ENCODE results near the gene SCYL2. TPM values are rescaled to one million over a fixed set of nuclear protein-coding genes. Genes with fewer than 3 reads are reported as not detected.
"Not testable (repeated sequence)": the region's sequence is repeated elsewhere in the genome, so short reads cannot be mapped to it uniquely, and the experiment has no call there.

SCYL2 gene, protein sequence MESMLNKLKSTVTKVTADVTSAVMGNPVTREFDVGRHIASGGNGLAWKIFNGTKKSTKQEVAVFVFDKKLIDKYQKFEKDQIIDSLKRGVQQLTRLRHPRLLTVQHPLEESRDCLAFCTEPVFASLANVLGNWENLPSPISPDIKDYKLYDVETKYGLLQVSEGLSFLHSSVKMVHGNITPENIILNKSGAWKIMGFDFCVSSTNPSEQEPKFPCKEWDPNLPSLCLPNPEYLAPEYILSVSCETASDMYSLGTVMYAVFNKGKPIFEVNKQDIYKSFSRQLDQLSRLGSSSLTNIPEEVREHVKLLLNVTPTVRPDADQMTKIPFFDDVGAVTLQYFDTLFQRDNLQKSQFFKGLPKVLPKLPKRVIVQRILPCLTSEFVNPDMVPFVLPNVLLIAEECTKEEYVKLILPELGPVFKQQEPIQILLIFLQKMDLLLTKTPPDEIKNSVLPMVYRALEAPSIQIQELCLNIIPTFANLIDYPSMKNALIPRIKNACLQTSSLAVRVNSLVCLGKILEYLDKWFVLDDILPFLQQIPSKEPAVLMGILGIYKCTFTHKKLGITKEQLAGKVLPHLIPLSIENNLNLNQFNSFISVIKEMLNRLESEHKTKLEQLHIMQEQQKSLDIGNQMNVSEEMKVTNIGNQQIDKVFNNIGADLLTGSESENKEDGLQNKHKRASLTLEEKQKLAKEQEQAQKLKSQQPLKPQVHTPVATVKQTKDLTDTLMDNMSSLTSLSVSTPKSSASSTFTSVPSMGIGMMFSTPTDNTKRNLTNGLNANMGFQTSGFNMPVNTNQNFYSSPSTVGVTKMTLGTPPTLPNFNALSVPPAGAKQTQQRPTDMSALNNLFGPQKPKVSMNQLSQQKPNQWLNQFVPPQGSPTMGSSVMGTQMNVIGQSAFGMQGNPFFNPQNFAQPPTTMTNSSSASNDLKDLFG
- total RNA-seq (27.6 TPM), polyA plus RNA-seq (ENCODE audit: insufficient read depth in 1 of 8, insufficient read length in 8 of 8, low replicate concordance in 1 of 8) (10 to 100 TPM; 22.2 to 33.8 (median 27.0) TPM)
- long read RNA-seq, donor 1, full-length matches to known transcripts, result 1 of 1 reads
- long read RNA-seq, donor 1, partial matches to known transcripts, result 0 of 1 reads
- long read RNA-seq, donor 1, other reads (novel, unspliced or antisense), result 0 of 1 reads
- long read RNA-seq, donor 2, result 0 reads
- long read RNA-seq, donor 3, full-length matches to known transcripts, result 2 of 7 reads
- long read RNA-seq, donor 3, partial matches to known transcripts, result 0 of 7 reads
- long read RNA-seq, donor 3, other reads (novel, unspliced or antisense), result 5 of 7 reads
- long read RNA-seq, donor 4, full-length matches to known transcripts, result 2 of 2 reads
- long read RNA-seq, donor 4, partial matches to known transcripts, result 0 of 2 reads
- long read RNA-seq, donor 4, other reads (novel, unspliced or antisense), result 0 of 2 reads
- long read RNA-seq, donor 5, partial matches to known transcripts, result 12 of 12 reads
- long read RNA-seq, donor 5, other reads (novel, unspliced or antisense), result 0 of 12 reads
- long read RNA-seq, donor 6, result 0 reads
- long read RNA-seq, donor 7, full-length matches to known transcripts, result 3 of 17 reads
- long read RNA-seq, donor 7, partial matches to known transcripts, result 14 of 17 reads
- long read RNA-seq, donor 7, other reads (novel, unspliced or antisense), result 0 of 17 reads
- long read RNA-seq, donor 8, partial matches to known transcripts, result 7 of 10 reads
- long read RNA-seq, donor 8, other reads (novel, unspliced or antisense), result 0 of 10 reads
- long read RNA-seq, donor 9, partial matches to known transcripts, result 0 of 1 reads
- long read RNA-seq, donor 9, other reads (novel, unspliced or antisense), result 0 of 1 reads
- long read RNA-seq, donor 10, partial matches to known transcripts, result 5 of 7 reads
- long read RNA-seq, donor 10, other reads (novel, unspliced or antisense), result 0 of 7 reads
- long read RNA-seq, donor 11, partial matches to known transcripts, result 0 of 2 reads
- long read RNA-seq, donor 11, other reads (novel, unspliced or antisense), result 0 of 2 reads

DNA sequence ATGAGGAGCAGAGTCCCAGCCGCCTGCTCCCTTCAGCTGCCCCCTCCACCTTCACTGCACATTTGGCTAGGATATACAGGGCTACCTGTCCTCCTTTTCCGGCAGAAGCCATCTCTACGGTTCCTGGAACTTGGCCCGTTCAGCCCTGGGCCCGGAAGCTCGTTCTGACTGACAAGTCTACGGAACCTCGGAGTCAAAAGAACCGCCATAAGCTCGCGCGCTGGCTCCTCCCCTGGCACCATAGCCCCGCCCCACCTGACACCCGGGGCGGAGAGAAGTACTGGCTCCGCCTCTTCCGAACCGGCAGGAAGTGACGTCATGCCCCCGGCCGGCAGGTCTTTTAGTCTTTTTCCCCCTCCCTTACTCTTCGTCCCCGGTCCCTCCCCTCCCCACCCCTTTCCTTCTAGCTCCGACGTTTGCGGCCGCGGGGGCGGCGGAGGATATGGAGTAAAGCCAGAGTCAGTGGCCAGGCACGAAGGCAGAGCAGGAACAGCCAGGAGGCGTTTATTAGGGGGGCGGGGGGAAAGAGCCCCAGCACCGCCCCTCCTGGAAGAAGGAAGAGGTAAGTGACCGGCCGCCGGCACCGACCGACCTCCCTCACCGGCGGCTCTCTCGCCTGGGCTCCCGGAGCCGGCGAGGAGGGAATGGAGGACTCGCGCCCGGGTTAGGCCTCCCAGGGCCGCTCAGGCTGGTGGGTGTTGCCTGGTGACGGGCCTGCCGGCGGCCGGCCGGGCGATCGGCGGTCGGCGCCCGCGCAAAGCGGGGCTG, at the start of gene SCYL2, which contains the start of gene DEPDC4:
Gene SCYL2 (plus strand): TSS at position 343 of the 768 bp plus-strand sequence. CDS start 15,794 bp downstream, outside the sequence.
Gene DEPDC4 (minus strand): TSS at position 245 of the 768 bp plus-strand sequence. CDS start 3 bp downstream, at position 242.
- Histone ChIP-seq H3K9me3 (replicated peaks; ENCODE audit: control insufficient read depth, low read depth, low read length) (no peaks in the 10 kb centered on the region), H3K36me3 (ENCODE audit: control insufficient read depth, insufficient read depth, low read length) (no peaks in the 10 kb centered on the region), H3K27me3 (ENCODE audit: control insufficient read depth, insufficient read depth, low read length) (no peaks in the 10 kb centered on the region), H3K4me3 (ENCODE audit: low read length) (peak within 1 kb of the TSS; percentile 79), H3K4me1 (ENCODE audit: control insufficient read depth, insufficient read depth, low read length) (peaks cover 6% of the 10 kb centered on the region), H3K27ac (ENCODE audit: low read length) (peak within 1 kb of the TSS; percentile 95)
- peak; percentile 98 for DNase-seq
- 0% methylated on average over 45 of the region's 62 CpGs for WGBS (ENCODE audit: insufficient coverage)

- no peak overlapping the region for H3K27ac ChIP-seq (ENCODE audit: low read length)
- no peaks in the 10 kb centered on the region for H3K27me3 ChIP-seq (ENCODE audit: control insufficient read depth, insufficient read depth, low read length)
- H3K9me3 ChIP-seq (replicated peaks; ENCODE audit: control insufficient read depth, low read depth, low read length), result no peaks in the 10 kb centered on the region
- no peak for DNase-seq
- 100% methylated on average over 1 of the region's 5 CpGs for whole genome bisulfite sequencing (ENCODE audit: insufficient coverage)
- peaks cover 12% of the 10 kb centered on the region for H3K36me3 ChIP-seq (ENCODE audit: control insufficient read depth, insufficient read depth, low read length)
- H3K4me3 ChIP-seq (ENCODE audit: low read length), result no peak overlapping the region
- H3K4me1 ChIP-seq (ENCODE audit: control insufficient read depth, insufficient read depth, low read length), result no peaks in the 10 kb centered on the region
These were observed 47.5 kb upstream of the SCYL2 start for GRCh38 chr12:100219328-100220109.

DNA sequence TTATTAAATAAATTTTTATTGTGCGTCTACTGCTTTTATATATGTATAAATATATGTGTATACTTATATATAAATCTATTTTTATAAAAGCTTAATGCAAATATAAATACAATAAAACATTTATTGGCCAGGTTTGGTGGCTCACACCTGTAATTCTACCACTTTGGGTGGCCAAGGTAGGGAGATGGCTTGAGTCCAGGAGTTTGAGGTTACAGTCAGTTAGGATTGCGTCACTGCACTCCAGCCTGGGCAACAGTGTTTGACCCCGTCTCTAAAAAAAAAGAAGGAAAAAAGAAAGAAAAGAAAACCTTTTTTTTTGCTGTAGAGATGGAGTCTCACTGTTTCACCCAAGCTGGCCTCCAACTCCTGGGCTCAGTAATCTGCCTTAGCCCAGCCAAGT, 45.5 kb upstream of the SCYL2 start:
- H3K9me3 ChIP-seq (replicated peaks; ENCODE audit: control insufficient read depth, low read depth, low read length), result no peaks in the 10 kb centered on the region
- H3K4me1 ChIP-seq (ENCODE audit: control insufficient read depth, insufficient read depth, low read length), result no peaks in the 10 kb centered on the region
- WGBS (ENCODE audit: insufficient coverage), result no CpG with 5 or more reads among the region's 3 CpGs
- H3K27me3 ChIP-seq (ENCODE audit: control insufficient read depth, insufficient read depth, low read length), result no peaks in the 10 kb centered on the region
- H3K36me3 ChIP-seq (ENCODE audit: control insufficient read depth, insufficient read depth, low read length), result peaks cover 13% of the 10 kb centered on the region
- H3K4me3 ChIP-seq (ENCODE audit: low read length), result no peak overlapping the region
- no peak for DNase-seq
- H3K27ac ChIP-seq (ENCODE audit: low read length), result no peak overlapping the region

GRCh38 chr12:100222173-100222572, 44.8 kb upstream of the SCYL2 start:
- H3K4me3 ChIP-seq (ENCODE audit: low read length); DNase-seq; H3K27me3 ChIP-seq (ENCODE audit: control insufficient read depth, insufficient read depth, low read length); H3K4me1 ChIP-seq (ENCODE audit: control insufficient read depth, insufficient read depth, low read length); H3K9me3 ChIP-seq (replicated peaks; ENCODE audit: control insufficient read depth, low read depth, low read length); H3K27ac ChIP-seq (ENCODE audit: low read length): not testable (repeated sequence)
- WGBS (ENCODE audit: insufficient coverage), result 88% methylated on average over 2 of the region's 6 CpGs
- H3K36me3 ChIP-seq (ENCODE audit: control insufficient read depth, insufficient read depth, low read length), result peaks cover 13% of the 10 kb centered on the region

- no peaks in the 10 kb centered on the region for H3K9me3 ChIP-seq (replicated peaks; ENCODE audit: control insufficient read depth, low read depth, low read length)
- DNase-seq, result no peak
- peaks cover 7% of the 10 kb centered on the region for H3K36me3 ChIP-seq (ENCODE audit: control insufficient read depth, insufficient read depth, low read length)
- H3K4me3 ChIP-seq (ENCODE audit: low read length), result no peak overlapping the region
- no peak overlapping the region for H3K27ac ChIP-seq (ENCODE audit: low read length)
- no peaks in the 10 kb centered on the region for H3K27me3 ChIP-seq (ENCODE audit: control insufficient read depth, insufficient read depth, low read length)
- H3K4me1 ChIP-seq (ENCODE audit: control insufficient read depth, insufficient read depth, low read length), result no peaks in the 10 kb centered on the region
These were observed 41.5 kb upstream of the SCYL2 start for GRCh38 chr12:100225491-100225890.

DNA sequence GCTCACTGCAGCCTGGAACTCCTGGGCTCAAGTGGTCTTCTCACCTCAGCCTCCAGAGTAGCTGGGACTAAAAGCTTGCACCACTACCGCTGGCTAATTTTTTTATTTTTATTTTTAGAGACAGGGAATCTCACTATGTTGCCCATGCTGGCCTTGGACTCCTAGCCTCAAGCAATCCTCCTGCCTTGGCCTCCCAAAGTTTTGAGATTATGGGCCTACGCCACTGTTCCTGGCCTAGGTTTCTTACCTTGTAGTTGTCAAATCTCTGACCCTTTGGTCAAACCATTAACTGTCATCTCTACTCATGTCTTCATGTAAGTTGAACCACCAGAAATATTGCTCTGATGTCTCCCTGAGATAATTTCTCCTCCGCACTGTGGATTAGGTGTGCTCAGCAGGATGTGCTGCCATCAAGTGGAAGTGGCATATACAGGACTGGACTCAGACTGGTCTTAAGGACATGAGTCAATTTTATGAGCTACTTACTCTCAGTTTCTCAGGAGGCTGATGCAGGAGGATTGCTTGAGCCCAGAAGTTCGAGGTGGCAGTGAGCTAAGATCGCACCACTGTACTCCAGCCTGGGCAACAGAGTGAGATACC, 37.8 kb upstream of the SCYL2 start:
- peaks cover 1% of the 10 kb centered on the region for H3K4me1 ChIP-seq (ENCODE audit: control insufficient read depth, insufficient read depth, low read length)
- 89% methylated on average over 4 of the region's 5 CpGs for WGBS (ENCODE audit: insufficient coverage)

DNA sequence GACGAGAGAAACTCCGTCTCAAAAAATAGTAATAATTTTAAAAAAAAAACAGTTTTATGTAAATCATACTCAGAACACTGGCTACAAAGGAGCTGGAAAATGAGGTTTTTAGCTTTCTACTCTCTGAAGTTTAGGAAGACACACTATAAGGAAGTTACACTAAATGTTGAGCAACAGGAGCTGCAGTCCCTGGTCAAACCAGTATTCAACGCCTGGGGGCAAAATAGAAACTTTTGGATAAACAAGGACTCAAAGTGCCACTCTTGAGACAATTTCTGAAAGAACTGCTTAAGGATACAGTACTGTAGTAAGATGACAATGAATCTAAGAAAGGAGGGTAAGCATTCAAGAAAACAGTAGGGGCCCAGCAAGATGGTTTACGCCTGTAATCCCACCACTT, 37.1 kb upstream of the SCYL2 start:
- peaks cover 3% of the 10 kb centered on the region for H3K4me1 ChIP-seq (ENCODE audit: control insufficient read depth, insufficient read depth, low read length)
- H3K27me3 ChIP-seq (ENCODE audit: control insufficient read depth, insufficient read depth, low read length), result no peaks in the 10 kb centered on the region
- no peak overlapping the region for H3K4me3 ChIP-seq (ENCODE audit: low read length)
- 100% methylated on average over 1 of the region's 4 CpGs for WGBS (ENCODE audit: insufficient coverage)
- H3K9me3 ChIP-seq (replicated peaks; ENCODE audit: control insufficient read depth, low read depth, low read length), result no peaks in the 10 kb centered on the region
- DNase-seq, result no peak
- H3K36me3 ChIP-seq (ENCODE audit: control insufficient read depth, insufficient read depth, low read length), result no peaks in the 10 kb centered on the region
- H3K27ac ChIP-seq (ENCODE audit: low read length), result no peak overlapping the region

More for the DNA sequence above, 37.8 kb upstream of the SCYL2 start:
- Histone ChIP-seq H3K4me3 (ENCODE audit: low read length) (no peak overlapping the region), H3K36me3 (ENCODE audit: control insufficient read depth, insufficient read depth, low read length) (peaks cover 3% of the 10 kb centered on the region), H3K9me3 (replicated peaks; ENCODE audit: control insufficient read depth, low read depth, low read length) (no peaks in the 10 kb centered on the region), H3K27me3 (ENCODE audit: control insufficient read depth, insufficient read depth, low read length) (no peaks in the 10 kb centered on the region), H3K27ac (ENCODE audit: low read length) (no peak overlapping the region)
- no peak for DNase-seq

- H3K27me3 ChIP-seq (ENCODE audit: control insufficient read depth, insufficient read depth, low read length); H3K36me3 ChIP-seq (ENCODE audit: control insufficient read depth, insufficient read depth, low read length); DNase-seq; H3K4me1 ChIP-seq (ENCODE audit: control insufficient read depth, insufficient read depth, low read length); H3K9me3 ChIP-seq (replicated peaks; ENCODE audit: control insufficient read depth, low read depth, low read length); H3K27ac ChIP-seq (ENCODE audit: low read length); H3K4me3 ChIP-seq (ENCODE audit: low read length): not testable (repeated sequence)
- 75% methylated on average over 2 of the region's 3 CpGs for WGBS (ENCODE audit: insufficient coverage)
These were observed 35.1 kb upstream of the SCYL2 start for GRCh38 chr12:100231873-100232272.
